CD4-positive, alpha-beta T cell treated with Interleukin-10 for 1 hour (primary cell): ENCODE data around the gene TRRAP.

ENCODE experiments used
- DNase-seq: peaks from one replicate; pipeline ENCODE4 v3.0.0-alpha.2; 2020

TRRAP gene

DNA sequence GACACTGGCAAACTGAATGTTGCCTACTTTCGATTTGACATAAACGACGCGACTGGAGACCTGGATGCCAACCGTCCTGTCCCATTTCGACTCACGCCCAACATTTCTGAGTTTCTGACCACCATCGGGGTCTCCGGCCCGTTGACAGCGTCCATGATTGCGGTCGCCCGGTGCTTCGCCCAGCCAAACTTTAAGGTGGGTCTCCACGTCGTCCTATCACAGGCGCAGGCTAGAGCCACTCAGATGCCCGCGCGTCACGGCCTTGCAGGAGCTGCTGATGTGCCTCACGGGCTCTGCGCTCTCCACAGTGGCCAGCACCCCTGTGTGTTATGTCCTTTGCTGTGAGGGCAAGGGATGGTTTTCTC is 133.0 kb downstream of the TRRAP start:
- DNase-seq, result no peak

DNA sequence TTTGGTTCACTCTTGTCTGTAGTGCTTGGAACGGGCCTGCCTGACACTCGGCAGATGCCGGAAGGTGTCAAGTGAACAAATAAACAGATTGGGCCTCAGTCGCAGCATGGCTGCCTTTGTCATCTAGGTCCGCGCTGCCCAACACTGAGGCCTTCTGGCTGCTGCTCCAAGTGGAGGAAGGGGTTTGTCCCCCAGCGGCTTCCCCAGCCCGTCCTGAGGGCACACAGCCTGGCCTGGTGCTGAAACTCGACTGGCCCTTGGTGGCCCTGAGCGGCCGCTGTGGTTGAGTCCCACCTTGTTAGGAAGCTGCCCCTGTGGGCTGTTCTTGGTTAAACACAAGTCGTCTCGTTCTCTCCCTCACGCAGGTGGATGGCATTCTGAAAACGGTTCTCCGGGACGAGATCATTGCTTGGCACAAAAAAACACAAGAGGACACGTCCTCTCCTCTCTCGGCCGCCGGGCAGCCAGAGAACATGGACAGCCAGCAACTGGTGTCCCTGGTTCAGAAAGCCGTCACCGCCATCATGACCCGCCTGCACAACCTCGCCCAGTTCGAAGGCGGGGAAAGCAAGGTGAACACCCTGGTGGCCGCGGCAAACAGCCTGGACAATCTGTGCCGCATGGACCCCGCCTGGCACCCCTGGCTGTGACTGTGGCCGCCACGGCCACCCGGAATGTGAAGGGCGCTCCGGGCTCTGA is 133.5 kb downstream of the TRRAP start:
- no peak for DNase-seq

DNA sequence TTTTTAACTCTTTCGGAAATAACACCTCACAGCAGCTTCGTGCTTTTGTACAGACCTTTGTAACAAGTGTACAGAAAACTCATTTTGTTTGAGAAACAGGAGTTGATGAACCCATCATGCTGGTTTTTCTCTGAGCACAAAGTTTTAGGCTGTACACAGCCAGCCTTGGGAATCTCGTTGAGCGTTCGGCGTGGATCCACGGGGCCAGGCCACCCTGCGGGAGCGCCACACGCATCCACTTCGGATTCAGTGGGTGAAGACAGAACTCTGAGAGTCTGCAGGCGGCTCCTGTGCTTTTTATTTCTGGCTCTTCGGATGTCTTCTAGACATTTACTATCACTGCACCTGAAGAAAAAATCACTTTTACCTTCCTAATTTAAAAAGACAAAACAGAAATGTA is 134.4 kb downstream of the TRRAP start:
- no peak for DNase-seq

DNA sequence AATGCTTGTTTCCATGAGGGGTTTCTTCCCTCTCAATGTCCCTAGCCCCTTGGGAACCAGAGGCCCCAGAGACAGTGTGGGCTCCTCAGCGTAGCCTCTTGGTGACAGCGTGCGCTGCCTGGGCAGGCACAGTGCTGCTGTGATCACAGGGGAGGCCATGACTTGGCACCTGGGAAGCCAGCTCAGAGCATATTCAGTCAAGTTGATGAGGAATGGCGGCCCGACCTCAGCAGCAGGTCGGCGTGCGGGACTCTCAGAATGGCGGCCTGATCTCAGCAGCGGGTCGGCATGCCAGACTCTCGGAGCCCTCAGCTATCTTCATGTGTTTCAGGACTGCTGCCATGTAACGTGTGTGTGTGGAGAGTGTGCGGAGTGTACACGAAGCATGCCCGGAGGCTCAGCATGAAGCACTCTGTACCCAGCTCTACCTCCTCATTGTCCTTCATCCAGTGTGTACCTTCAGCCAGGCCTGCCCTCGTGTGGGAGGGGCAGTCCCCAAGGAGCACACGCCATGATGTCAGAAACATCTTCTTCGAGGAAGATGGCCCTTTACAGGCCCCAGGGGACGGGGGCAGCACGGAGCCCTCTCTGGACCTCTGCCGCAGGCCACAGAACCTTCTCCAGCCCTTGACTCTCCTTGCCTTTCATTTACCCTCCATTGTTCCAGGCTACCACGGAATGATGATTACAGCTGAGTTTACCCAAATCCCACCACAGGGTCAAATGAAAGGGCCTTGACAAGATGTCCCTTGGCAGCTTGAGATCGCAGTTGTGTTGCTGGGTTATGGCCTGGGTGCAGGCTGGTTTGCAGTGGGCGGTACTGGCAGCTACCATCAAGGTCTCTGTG is 135.2 kb downstream of the TRRAP start:
- DNase-seq, result no peak

DNA sequence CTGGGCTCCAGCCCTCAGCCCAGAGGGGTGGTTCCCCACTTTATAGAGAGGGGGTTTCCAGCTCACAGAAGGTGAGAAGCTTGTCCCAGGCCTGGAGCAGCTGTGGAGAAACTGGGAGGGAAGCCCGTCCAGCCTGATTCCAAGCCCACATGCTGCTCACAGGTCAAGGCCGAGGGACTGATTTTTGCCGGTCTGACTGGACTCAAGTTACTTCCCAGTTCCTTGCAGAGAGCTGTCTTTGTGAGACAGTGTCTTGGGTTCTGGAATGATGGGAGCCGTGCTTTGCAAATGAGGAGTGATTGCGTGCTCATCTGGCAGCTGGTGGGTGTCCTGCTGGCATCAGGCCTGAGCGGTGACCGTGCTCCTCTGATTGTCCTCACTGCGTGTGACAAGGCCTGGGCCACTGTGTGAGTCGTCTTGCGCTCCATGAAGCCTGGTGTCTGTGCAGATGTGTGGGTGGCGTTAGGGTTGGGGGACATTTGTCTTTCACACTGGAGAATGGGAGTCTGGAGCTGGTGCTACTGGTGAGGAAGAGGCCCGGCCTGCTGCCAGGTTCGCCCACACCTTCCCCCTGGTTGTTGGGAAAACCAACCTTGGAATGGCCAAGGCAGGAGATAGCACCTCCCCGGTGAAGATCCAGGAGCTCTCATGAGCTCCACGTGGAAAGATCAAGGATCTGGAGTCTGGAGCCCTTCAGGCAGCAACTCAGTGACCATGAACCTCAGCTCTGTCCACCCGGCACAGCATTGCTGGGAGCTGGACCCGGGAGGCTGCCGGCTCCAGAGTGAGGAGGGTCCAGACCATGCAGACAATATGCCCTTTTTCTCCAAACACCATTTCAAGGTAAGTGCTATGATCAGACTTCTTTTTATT is 136.0 kb downstream of the TRRAP start:
- DNase-seq, result no peak

DNA sequence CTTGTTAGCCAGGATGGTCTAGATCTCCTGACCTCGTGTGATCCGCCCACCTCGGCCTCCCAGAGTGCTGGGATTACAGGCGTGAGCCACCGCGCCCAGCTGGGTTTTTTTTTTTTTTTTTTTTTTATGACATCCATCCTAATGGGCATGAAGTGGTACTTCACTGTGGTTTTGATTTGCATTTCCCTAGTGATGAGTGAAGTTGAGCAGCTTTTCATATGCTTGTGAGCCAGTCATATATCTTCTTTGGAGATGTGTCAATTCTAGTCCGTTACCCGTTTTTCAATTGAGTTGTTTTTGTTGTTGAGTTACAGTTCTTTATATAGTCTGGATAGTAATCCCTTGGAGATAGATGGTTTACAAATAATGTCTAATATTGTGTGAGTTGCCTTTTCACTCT is 137.9 kb downstream of the TRRAP start:
- no peak for DNase-seq

DNA sequence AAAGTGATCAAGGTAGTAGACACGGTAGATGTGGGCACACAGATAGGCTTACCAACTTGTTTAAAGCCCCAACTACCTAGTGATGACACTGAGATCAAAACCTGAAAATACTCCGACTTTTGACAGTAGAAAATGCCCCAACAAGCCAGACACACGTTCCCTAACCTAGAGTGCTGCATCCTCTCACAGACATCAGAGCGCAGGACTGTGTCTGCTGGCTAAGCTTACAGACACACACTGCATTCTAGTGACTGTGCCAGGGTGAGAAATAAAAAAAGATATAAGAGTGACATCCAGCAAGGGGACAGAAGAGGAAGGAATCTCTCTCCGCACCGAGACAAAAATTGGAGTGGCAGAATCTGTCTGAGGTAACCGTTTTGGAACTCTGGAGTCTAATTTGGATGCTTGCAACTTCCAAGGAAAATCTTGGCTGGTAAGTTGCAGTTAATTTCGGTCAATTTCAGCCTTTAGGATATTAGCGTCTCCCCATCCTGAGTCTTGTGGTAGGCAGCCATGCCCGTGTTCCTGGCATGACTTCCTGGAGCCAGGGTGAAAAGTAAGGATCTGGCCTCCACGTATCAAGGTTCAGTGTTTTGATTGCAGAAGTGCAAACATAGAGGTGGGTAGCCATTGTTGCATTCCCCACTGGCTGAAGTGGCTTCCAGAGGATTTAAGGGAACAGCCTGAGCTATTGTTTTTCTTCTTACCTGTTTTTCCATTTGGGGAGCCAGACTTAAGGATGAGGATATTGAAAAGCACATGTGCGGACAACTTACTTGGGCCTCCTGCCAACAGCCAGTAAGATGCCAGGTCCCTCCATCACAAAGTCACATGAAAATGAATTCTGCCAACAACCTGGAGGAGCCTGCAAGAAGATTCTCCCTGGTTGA is 141.4 kb downstream of the TRRAP start:
- no peak for DNase-seq

DNA sequence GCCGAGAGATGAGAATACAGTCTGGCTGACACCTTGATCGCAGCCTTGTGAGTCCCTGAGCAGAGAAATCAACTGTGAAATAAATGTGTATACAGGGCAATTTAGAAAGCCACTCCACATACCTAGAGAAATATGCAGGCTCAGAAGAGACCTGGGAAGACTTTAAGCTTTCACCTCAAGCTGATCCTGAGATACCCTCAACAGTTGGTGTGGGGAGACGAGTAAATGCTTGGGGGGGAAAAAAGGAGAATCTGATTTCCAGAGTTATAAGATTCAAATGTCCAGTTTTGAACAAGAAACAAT is 142.0 kb downstream of the TRRAP start:
- DNase-seq, result no peak

DNA sequence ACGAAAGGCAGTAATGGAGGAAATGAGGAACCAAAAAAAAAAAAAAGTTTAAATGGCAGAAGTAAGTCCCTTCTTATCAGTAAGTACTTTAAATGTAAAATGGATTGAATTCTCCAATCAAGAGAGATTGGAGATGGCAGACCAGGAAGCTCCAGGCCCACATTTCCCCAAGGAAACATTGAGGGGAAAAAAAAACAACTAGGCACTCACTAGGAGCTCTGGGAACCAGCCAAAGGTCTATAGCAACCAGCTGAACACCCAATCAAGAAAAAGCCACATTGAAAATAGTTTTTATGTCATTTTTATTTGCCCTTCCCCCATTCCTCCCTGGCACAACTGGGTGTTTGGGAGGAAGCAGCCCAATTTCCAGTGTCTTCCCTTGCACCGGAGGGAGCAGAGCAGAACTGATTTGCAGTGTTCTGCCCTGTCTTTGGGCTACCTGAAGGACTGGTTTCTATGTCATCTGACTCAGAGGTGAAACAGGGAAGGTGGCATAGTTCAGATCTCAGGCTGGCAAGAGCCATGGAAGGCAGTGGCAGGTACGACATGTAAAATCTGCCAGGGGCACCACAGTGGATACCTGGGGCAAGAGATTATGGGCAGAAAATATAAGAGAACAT is 143.7 kb downstream of the TRRAP start:
- DNase-seq, result no peak

DNA sequence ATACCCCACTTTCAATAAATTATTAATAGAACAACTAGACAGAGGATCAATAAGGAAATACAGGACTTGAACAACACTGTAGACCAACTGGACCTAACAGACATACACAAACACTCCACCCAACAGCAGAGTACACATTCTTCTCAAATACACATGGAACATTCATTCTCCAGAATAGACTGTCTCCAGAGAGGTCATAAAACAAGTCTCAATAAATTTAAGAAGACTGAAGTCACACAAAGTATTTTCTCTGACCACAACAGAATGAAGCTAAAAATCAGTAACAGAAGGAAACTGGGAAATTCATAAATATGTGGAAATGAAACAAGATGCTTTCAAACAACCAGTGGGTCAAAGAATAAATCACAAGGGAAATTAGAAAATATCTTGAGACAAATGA is 145.7 kb downstream of the TRRAP start:
- DNase-seq, result no peak

DNA sequence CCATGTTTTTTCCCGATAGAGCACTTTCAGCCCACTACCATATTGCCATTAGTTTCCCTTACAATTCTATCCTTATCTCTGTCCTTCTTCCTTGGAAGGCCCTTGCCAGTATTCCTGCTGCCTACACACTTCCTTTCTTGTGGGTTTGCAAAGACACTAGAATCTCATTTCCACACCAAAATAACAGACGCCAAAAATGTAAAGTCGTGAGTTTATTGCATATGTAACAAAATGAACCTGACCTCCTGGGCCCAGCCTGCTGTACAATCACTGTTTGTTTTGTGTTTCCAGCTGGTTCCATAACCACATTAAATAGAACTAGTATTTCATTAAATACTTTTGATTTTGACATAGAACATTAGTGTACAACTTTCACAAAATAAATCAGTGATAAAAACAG is 148.9 kb downstream of the TRRAP start:
- no peak for DNase-seq

DNA sequence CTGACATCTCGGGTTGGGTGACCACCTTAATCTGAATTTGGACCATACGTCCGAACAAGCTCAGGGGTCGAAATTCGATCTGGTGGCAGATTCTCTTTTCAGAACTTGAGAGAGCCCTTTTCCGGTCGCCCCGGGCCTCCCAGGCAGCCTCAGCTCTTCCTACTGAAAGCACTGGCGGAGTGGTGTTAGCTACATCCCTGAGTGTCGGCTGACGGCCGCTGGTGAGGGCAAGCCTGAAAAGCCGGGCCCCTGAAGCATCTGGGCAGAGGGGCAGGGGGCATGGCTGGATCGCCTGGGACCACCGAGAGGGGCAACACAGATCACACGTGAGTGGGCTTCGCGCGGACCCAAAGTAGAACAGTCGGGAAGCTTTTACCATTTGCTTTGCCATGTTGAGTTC is 149.5 kb downstream of the TRRAP start:
- DNase-seq, result no peak

DNA sequence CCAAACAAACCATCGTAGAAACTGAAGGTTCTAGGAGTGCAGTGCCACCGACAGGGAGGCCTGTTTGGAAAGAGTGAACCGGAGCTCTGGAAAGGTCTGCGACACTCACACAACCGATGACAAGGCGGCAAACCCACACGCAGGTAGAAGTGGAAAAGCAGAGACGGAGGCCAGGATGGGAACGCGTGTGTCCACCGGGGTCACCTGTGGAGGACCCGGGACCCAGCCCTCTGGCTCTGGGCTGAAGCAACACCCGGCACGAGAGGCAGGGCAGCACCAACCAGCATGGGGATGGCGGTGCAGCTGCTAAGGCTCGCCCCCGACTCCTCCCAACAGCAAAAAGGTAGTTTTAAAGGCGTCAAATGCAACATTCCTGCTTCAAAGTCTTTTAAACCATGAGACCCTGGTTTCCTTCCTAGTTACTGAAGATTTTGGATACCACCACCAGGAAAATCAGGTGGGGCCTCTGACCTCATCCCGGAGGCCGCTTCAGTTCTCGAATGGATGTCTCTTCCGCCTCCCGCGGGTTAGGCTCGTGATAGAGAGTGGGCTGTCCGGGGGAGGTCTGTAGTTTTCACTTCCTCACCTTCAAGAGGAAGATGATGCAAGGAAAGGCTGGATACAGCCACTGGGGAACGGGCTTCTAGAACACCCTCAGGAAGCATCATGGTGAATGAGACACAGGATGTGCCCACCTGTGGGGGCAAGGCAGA is 150.1 kb downstream of the TRRAP start:
- no peak for DNase-seq

DNA sequence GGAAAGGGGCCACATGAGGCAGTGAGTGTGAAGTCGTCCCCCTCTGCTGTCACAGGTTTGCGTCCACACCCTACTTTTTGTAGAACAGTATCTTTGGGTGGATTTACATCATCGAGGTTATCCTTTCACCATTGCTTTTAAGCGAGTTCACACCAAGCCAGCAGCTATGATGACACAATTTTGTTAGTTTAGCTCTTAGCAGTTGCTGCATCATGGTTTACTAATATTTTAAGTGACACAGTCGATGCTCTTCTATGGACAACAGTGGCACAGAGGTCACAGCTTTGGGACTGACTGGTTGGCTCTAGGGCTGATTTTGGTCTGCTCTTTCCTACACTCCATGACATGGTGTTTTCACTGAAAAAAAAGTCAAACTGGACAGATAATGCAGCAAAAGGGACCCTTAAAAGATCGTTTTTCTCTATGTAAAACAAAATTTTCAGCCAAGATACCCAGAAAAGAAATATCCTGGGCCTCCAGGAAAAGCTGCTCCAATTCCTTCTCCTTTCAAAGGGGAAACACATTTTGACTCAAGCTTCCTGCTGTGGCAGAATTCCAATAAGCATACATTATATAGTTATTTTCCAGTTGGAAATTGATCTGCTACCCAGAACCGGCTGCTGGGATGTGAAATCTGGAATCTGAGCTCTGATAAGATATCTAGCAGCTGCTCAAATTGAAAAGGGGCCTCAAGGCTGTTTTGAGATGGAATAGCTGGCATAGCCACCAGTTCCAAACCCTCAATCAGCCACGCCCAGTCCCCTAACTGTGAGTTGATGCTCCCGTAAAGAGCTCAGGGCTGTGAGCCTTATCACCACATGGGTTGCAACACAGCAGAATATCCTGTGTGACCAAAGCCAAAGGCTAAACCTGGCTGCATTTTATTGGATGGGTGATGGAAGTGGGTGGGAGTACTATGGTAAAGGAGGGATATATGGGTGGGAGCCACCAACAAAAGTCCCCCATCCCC is 151.4 kb downstream of the TRRAP start:
- no peak for DNase-seq

DNA sequence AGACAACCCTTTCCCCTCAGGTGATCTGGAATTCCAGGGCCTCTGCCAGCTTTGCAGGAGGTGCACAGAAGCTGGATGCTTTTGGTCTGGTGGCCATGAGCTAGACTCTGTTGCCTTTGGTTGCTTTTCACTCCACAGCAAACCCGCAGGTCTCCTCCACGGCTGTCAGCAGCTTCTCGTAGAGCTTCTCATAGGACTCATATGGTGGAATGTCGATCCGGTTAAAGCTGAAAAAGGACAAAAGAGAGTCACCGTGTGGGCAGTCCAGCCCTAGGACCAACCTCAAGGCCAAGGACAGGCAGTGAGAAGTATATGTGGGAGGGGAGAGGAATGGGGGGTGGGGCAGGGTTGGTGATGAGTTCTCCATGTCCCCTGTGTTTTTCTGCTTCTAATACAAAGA is 152.1 kb downstream of the TRRAP start:
- no peak for DNase-seq

DNA sequence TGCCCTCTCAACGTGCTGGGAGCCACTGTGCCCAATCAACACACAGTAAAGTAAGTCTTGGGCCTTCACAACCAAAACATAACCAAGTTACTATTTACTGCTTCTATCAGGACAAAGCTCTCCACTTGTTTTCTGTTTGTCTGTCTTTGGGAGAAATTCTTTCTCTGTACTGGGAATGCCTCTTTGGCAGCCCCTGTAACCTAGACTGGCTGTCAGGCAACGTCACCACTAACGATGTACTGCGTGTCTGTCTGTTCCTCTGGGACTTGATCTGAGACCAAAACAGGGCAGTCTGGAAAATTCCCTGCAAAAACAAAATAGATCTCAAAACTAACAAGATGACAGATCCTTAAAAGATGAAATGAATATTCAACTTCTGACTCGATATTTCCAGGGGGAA is 152.6 kb downstream of the TRRAP start:
- no peak for DNase-seq

DNA sequence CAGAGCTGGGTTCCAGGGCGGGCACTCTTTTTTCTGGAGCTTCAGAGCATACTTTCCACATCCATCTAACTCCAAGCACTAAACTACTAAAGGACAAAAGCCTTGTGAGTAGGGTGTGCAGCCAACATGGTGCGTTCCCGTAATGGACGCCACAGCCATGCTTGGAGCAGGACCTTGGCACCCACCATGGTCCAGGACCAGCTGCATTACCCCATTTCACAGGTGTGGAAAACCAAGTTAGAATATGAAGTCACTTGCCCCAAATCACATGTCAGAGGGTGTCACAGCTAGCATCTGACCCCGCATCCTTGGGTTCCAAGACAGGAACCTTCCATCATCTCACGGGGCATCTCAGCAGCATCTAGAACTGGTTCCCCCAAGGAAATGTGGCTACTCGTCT is 153.2 kb downstream of the TRRAP start:
- no peak for DNase-seq

DNA sequence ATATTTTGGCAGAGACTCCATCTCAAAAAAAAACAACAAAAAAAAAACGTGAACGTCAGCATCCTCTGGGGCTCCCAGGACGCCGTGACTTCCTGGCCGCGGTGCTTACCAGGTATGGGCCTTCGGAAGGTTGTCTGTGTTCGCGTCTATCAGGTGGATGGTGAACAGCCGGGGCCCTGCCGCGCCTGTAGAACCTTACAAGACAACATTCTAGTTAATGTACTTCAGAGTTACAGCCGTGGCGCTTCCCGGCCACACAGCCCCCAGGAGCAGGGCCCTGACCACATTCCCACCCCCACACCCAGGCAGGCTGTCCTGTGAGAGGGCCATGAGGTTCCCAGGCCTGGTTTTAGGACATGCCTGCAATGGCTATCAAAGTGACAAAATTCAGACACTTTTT is 154.6 kb downstream of the TRRAP start:
- no peak for DNase-seq

DNA sequence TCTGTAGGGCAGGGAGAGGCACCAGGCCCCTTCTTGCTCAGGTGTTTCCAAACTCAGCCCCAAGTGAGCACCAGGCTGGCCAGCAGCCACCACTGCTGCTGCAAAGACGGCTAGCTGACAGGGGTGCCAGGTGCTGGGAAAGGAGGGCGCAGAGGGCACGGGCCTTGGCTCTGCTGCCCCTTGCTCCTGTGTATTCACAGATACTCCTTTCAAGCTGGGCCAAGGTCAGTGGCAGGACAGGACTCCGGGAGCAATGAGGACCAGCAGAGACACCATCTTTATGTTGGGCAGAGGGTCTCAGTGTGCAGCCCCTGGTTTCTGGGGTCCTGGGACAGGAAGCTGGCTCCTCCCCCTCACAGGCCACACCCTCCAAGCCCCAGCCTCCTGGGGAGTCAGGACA is 155.4 kb downstream of the TRRAP start:
- no peak for DNase-seq

DNA sequence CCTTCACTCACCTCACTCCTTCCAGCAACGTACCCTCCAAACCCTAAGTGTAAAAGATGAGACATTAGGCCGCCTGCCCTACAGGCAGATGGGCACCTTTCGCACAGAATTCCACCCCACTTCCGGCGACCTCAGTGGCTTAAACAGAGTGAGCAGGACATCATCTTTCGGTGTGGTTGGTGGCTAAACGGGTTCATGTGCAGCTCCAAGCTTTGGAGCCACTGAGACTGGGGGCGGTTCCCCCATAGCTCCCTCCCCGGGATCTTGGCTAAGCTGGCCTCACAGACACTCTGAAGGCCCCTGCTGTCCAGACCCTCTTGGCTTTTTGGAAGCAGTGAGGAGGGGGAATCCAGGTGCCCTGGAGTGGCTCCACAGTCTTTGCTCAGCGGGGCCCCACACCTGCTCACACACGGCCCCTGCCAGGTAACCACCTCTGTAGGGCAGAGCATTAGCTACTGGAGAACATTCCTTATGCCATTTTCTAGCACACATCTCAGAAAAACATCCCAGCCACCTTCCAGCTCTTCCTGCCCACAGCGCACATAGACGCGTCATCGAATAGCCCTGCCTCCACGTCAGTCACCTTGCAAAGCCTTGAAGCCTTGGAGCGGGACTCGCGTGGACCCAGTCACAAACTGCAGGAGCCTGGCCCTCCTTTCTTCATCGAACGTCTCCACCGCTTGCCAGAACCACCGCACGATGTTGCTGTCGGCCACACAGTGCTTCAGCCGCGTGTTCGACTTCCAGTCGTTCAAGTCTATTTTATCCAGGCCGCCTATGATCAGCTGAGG is 156.8 kb downstream of the TRRAP start:
- no peak for DNase-seq
